ENCODE data around the gene PRSS36. TPM values are rescaled to one million over a fixed set of nuclear protein-coding genes. Genes with fewer than 3 reads are reported as not detected.

The PRSS36 gene
- total RNA-seq, 1 experiment from 2014 or later: 0.66 TPM

GRCh38 chr16:31191697-31192428 is 42.0 kb upstream of the PRSS36 start:
- Histone ChIP-seq H3K4me1 (ENCODE audit: insufficient read depth, low read length) (no peaks in the 10 kb centered on the region), H2BK15ac (ENCODE audit: low read depth, low read length) (no peak overlapping the region), H3K18ac (ENCODE audit: insufficient read length, low read depth, low read length) (no peak overlapping the region), H3K23me2 (ENCODE audit: insufficient read length, low read depth, low read length, poor library complexity, severe bottlenecking) (no peaks in the 10 kb centered on the region), H3K23ac (ENCODE audit: insufficient read length, low read depth, low read length) (no peak overlapping the region), H2BK5ac (ENCODE audit: insufficient read length, low read length) (no peak overlapping the region), H2BK20ac (ENCODE audit: low read depth, low read length, poor library complexity, severe bottlenecking) (no peak overlapping the region), H3K9me3 (ENCODE audit: control insufficient read depth, low read depth, low read length) (no peaks in the 10 kb centered on the region), H4K5ac (ENCODE audit: insufficient read length, low read depth, low read length) (no peak overlapping the region), H2AK5ac (ENCODE audit: insufficient read length, low read length) (no peak overlapping the region), H3K79me1 (ENCODE audit: insufficient read depth, low read depth, low read length, poor library complexity, severe bottlenecking) (peaks cover 8% of the 10 kb centered on the region), H2AFZ (ENCODE audit: low read length) (no peak overlapping the region), H4K8ac (replicated peaks; ENCODE audit: insufficient read length, low read depth, low read length) (no peak overlapping the region), H3K14ac (ENCODE audit: insufficient read depth, low read length) (no peak overlapping the region), H4K20me1 (ENCODE audit: control insufficient read depth, insufficient read depth, insufficient read length) (no peaks in the 10 kb centered on the region), H3K4ac (ENCODE audit: low read depth, low read length) (no peak overlapping the region), H2BK120ac (ENCODE audit: low read depth, low read length, poor library complexity, severe bottlenecking) (no peak overlapping the region), H3K27me3 (ENCODE audit: insufficient read depth, low read length) (no peaks in the 10 kb centered on the region), H3K79me2 (ENCODE audit: insufficient read depth, low read length) (peaks cover 3% of the 10 kb centered on the region; the same call in 1 of the 2 replicates), H3K27ac (ENCODE audit: insufficient read length, low read depth, low read length) (no peak overlapping the region), H4K91ac (ENCODE audit: insufficient read length, low read depth, low read length) (no peak overlapping the region), H3T11ph (ENCODE audit: low read length) (no peak overlapping the region), H3K4me2 (ENCODE audit: insufficient read depth, insufficient read length, low read length) (no peak overlapping the region), H2BK12ac (ENCODE audit: insufficient read length, low read depth, low read length) (no peak overlapping the region), H3K56ac (ENCODE audit: insufficient read length, low read depth, low read length) (no peak overlapping the region), H3K9ac (ENCODE audit: extremely low read depth, insufficient read length, low read length) (no peak overlapping the region)
- DNase-seq: no peak
- H3K4me1 Mint-ChIP-seq: no peaks in the 10 kb centered on the region; a peak in 1 of 4 replicates
- TF ChIP-seq CTCF (conservative IDR thresholded peaks at IDR 0.05): no peak
- H3K36me3 Mint-ChIP-seq (ENCODE audit: insufficient read depth in 1 of 3, low read depth in 3 of 3): peaks cover 82 to 98% (median 96%) of the 10 kb centered on the region in 3 experiments
- H3K4me3 Mint-ChIP-seq: no peak overlapping the region; a peak in 1 of 5 replicates
- peak overlapping the region in 1 of 3 experiments; percentile 68; a peak in 2 of 7 replicates for H3K27ac Mint-ChIP-seq
- WGBS (ENCODE audit: extremely low coverage, insufficient read length, low lambda C conversion rate): no CpG with 5 or more reads among the region's 5 CpGs
- peaks cover 2% of the 10 kb centered on the region; the same call in 1 of the 2 replicates for H3K27me3 Mint-ChIP-seq (ENCODE audit: low read depth)
- H3K9me3 Mint-ChIP-seq: no peaks in the 10 kb centered on the region

Data from H9 (cell line).